SK-N-SH treated with all-trans-retinoic acid at 6 μM for 48 hours (cell line): ENCODE results near the gene PPID.

Experiments used
- ATAC-seq: fragments of 200-7000 bp; cut with Tn5 transposase; 3 replicates; pipeline ENCODE4 v1.9.1; 2020; ENCODE audit warnings: mild to moderate bottlenecking, moderate library complexity
- BACH2 ChIP-seq: fragments of 250-450 bp; sonication (Bioruptor Pico); IDR thresholded peaks from 2 replicates; pipeline ENCODE4 v1.9.0; 2021; ENCODE audit warnings: mild to moderate bottlenecking, borderline replicate concordance
- CSDC2 ChIP-seq: fragments of 250-450 bp; sonication (Bioruptor Pico); IDR thresholded peaks from 2 replicates; pipeline ENCODE4 v1.5.0; 2020; ENCODE audit warnings: mild to moderate bottlenecking, moderate library complexity
- ESRRG ChIP-seq: fragments of 250-450 bp; sonication (Bioruptor Pico); IDR thresholded peaks from 2 replicates; pipeline ENCODE4 v1.6.1; 2021; ENCODE audit warnings: mild to moderate bottlenecking
- GLIS3 ChIP-seq: fragments of 250-450 bp; sonication (Bioruptor Pico); IDR thresholded peaks from 2 replicates; pipeline ENCODE4 v1.5.0; 2020; ENCODE audit warnings: mild to moderate bottlenecking, moderate library complexity
- ISL1 ChIP-seq: fragments of 250-450 bp; sonication (Bioruptor Pico); IDR thresholded peaks from 2 replicates; pipeline ENCODE4 v2.1.2; 2022; ENCODE audit warnings: mild to moderate bottlenecking, moderate library complexity
- PPARA ChIP-seq: fragments of 250-450 bp; sonication (Bioruptor Pico); IDR thresholded peaks from 2 replicates; pipeline ENCODE4 v1.5.0; 2020; ENCODE audit warnings: mild to moderate bottlenecking, borderline replicate concordance
- SNAI2 ChIP-seq: fragments of 250-450 bp; sonication (Bioruptor Pico); IDR thresholded peaks from 2 replicates; pipeline ENCODE4 v1.5.0; 2020; ENCODE audit warnings: mild to moderate bottlenecking, moderate library complexity
- ZC3H10 ChIP-seq: fragments of 250-450 bp; sonication (Bioruptor Pico); IDR thresholded peaks from 2 replicates; pipeline ENCODE4 v1.5.1; 2021; ENCODE audit warnings: mild to moderate bottlenecking, moderate library complexity
- ZFP3 ChIP-seq: fragments of 250-450 bp; sonication (Bioruptor Pico); IDR thresholded peaks from 2 replicates; pipeline ENCODE4 v1.5.0; 2020; ENCODE audit warnings: mild to moderate bottlenecking, moderate library complexity
- ZFP30 ChIP-seq: fragments of 450-650 bp; formaldehyde crosslinking; IDR thresholded peaks from 2 replicates; pipeline ENCODE4 v1.5.0; 2022; ENCODE audit warnings: mild to moderate bottlenecking, moderate library complexity
- ZNF565 ChIP-seq: fragments of 450-650 bp; formaldehyde crosslinking; conservative IDR thresholded peaks from 2 replicates; pipeline ENCODE4 v1.5.0; 2020; ENCODE audit warnings: low read depth, mild to moderate bottlenecking, moderate library complexity
- ZNF70 ChIP-seq: fragments of 450-650 bp; formaldehyde crosslinking; IDR thresholded peaks from 2 replicates; pipeline ENCODE4 v1.5.0; 2020; ENCODE audit warnings: mild to moderate bottlenecking, moderate library complexity
- TF ChIP-seq, protein P1 (sequence below): fragments of 250-450 bp; sonication (Bioruptor Pico); IDR thresholded peaks from 2 replicates; pipeline ENCODE4 v1.8.0; 2020; ENCODE audit warnings: mild to moderate bottlenecking, moderate library complexity, borderline replicate concordance
- TF ChIP-seq, protein P2 (sequence below): fragments of 250-450 bp; sonication (Bioruptor Pico); IDR thresholded peaks from 2 replicates; pipeline ENCODE4 v1.5.0; 2020; ENCODE audit warnings: mild to moderate bottlenecking, moderate library complexity
- TF ChIP-seq, protein P3 (sequence below): fragments of 250-450 bp; sonication (Bioruptor Pico); IDR thresholded peaks from 2 replicates; pipeline ENCODE4 v1.5.1; 2020; ENCODE audit warnings: low read depth, mild to moderate bottlenecking, moderate library complexity
- TF ChIP-seq, protein P4 (sequence below): fragments of 250-450 bp; sonication (Bioruptor Pico); IDR thresholded peaks from 2 replicates; pipeline ENCODE4 v1.5.1; 2021; ENCODE audit warnings: mild to moderate bottlenecking, moderate library complexity

Gene PPID

DNA sequence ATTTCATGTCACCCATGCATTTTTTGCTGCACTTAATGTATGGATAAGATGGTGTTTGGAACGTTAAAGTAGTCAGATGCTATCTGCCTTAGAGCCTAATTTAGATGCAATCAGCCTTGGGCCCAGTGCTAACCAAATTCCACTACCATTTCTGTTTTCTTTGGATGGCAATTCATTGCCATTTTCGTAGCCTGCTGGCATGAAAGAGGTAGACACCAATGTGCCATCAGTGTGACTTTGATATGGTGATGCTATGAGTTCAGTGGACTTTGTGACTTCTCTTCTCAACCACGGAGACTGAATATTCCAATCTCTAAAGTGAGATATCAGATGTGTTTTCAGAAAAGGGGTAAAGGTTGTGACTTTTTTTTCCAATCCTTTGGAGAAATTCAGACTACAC lies 49.6 kb downstream of the PPID start (continued):
- TF ChIP-seq, protein P1, sequence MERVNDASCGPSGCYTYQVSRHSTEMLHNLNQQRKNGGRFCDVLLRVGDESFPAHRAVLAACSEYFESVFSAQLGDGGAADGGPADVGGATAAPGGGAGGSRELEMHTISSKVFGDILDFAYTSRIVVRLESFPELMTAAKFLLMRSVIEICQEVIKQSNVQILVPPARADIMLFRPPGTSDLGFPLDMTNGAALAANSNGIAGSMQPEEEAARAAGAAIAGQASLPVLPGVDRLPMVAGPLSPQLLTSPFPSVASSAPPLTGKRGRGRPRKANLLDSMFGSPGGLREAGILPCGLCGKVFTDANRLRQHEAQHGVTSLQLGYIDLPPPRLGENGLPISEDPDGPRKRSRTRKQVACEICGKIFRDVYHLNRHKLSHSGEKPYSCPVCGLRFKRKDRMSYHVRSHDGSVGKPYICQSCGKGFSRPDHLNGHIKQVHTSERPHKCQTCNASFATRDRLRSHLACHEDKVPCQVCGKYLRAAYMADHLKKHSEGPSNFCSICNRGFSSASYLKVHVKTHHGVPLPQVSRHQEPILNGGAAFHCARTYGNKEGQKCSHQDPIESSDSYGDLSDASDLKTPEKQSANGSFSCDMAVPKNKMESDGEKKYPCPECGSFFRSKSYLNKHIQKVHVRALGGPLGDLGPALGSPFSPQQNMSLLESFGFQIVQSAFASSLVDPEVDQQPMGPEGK (CRISPR knock-in tag): no peak
- TF ChIP-seq GLIS3 (CRISPR knock-in tag) (no peak), ZC3H10 (CRISPR knock-in tag) (no peak), ESRRG (no peak), ZNF70 (CRISPR knock-in tag) (no peak)

DNA sequence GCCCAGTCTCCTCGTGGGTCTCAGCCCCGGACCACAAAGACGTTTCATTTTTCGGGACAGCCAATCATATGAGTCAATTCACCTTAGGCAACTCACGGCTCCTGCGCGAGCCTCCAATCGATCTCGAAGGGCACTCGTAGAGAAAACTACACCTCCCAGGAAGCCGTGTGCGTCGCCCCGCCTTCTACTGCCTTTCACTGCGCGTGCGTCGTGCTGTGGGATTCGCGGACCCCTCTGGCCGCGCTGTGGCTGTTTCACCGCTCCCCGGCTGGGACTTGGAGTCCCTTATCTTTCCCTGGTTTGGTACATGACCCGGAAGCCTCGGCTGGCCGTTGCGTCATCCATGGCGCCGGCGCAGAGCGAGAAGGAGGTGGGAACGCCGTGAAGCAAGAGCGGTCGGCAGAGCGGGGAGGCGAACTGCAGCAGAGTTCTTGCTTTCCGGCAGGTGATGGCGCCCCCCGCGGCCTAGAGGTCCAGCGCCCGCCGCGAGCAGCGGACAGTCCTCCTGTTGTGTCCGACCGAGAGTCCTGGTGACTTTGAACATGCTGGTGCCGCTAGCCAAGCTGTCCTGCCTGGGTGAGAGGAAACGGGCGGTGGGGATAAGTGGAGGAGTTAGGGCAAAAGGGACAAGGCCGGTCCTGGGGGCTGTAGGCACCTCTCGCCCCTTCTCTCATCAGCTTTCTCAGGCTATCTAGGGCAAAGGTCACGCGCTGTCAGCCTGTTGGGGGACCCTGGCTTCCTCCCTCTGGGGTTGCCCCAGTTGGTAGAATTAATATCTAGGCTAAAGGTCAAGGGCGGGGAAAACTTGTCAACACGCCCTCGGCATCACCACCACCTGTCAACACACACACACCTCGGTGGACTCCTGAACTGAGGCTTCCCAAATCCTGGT lies 51.0 kb downstream of the PPID start, which contains the start of gene ETFDH:
TSS of gene ETFDH (plus strand) at position 382 of the 892 bp plus-strand sequence. CDS start at position 543, 161 bp downstream.
- TF ChIP-seq ZFP3 (CRISPR knock-in tag) (no peak), ZNF70 (CRISPR knock-in tag) (0 out of 2 replicates have a peak, but pooled peaks have one; percentile 19), ZNF565 (CRISPR knock-in tag) (no peak), ISL1 (CRISPR knock-in tag) (no peak), CSDC2 (no peak)
- TF ChIP-seq, protein P2, sequence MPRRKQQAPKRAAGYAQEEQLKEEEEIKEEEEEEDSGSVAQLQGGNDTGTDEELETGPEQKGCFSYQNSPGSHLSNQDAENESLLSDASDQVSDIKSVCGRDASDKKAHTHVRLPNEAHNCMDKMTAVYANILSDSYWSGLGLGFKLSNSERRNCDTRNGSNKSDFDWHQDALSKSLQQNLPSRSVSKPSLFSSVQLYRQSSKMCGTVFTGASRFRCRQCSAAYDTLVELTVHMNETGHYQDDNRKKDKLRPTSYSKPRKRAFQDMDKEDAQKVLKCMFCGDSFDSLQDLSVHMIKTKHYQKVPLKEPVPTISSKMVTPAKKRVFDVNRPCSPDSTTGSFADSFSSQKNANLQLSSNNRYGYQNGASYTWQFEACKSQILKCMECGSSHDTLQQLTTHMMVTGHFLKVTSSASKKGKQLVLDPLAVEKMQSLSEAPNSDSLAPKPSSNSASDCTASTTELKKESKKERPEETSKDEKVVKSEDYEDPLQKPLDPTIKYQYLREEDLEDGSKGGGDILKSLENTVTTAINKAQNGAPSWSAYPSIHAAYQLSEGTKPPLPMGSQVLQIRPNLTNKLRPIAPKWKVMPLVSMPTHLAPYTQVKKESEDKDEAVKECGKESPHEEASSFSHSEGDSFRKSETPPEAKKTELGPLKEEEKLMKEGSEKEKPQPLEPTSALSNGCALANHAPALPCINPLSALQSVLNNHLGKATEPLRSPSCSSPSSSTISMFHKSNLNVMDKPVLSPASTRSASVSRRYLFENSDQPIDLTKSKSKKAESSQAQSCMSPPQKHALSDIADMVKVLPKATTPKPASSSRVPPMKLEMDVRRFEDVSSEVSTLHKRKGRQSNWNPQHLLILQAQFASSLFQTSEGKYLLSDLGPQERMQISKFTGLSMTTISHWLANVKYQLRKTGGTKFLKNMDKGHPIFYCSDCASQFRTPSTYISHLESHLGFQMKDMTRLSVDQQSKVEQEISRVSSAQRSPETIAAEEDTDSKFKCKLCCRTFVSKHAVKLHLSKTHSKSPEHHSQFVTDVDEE: peak; percentile 51; the same call in 1 of the 2 replicates
- peak; percentile 92 for ATAC-seq

DNA sequence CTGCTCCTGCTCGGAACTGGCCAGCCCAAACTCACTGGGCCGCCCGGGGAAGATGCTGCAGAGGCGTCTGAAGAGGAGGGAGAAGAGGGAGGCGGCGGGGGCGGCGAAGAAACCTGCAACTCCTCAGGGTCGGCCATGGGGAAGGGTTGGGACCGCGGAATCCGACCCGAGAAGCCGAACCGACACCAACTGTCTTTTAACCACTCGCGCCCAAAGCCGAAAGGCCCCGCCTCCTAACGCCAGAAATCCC lies 51.6 kb downstream of the PPID start, which contains the start of gene C4orf46:
TSS of gene C4orf46 (minus strand) at position 223 of the 250 bp plus-strand sequence. CDS start at position 137, 86 bp downstream.
- TF ChIP-seq, protein P2: no peak
- TF ChIP-seq, protein P3, sequence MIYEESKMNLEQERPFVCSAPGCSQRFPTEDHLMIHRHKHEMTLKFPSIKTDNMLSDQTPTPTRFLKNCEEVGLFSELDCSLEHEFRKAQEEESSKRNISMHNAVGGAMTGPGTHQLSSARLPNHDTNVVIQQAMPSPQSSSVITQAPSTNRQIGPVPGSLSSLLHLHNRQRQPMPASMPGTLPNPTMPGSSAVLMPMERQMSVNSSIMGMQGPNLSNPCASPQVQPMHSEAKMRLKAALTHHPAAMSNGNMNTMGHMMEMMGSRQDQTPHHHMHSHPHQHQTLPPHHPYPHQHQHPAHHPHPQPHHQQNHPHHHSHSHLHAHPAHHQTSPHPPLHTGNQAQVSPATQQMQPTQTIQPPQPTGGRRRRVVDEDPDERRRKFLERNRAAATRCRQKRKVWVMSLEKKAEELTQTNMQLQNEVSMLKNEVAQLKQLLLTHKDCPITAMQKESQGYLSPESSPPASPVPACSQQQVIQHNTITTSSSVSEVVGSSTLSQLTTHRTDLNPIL (CRISPR knock-in tag): no peak
- TF ChIP-seq ZFP3 (CRISPR knock-in tag) (no peak), ZC3H10 (CRISPR knock-in tag) (no peak), ISL1 (CRISPR knock-in tag) (no peak), SNAI2 (no peak), CSDC2 (no peak), BACH2 (CRISPR knock-in tag) (no peak), ZFP30 (no peak), PPARA (CRISPR knock-in tag) (no peak)
- TF ChIP-seq, protein P4, sequence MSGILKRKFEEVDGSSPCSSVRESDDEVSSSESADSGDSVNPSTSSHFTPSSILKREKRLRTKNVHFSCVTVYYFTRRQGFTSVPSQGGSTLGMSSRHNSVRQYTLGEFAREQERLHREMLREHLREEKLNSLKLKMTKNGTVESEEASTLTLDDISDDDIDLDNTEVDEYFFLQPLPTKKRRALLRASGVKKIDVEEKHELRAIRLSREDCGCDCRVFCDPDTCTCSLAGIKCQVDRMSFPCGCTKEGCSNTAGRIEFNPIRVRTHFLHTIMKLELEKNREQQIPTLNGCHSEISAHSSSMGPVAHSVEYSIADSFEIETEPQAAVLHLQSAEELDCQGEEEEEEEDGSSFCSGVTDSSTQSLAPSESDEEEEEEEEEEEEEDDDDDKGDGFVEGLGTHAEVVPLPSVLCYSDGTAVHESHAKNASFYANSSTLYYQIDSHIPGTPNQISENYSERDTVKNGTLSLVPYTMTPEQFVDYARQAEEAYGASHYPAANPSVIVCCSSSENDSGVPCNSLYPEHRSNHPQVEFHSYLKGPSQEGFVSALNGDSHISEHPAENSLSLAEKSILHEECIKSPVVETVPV: no peak
- ATAC-seq: no peak
